ENCODE measurements around the gene KATNBL1.

DNA sequence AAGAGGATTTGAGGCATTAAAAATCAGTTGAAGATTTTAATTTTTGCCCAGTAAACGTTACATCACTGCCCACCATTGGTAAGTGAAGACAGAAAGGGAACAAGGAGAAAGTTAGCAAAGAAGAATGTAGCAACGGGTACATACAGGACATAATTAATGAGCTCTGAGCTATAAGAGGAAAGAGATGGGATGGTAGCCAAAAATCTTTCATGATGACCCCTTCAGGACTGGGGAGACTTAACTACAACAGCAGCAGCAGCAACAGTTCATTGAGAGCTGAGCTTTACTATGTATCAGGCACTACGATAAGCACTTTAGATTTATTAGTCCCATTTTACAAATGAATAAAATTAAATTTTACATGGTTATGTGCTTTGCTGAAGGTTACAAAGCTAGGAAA lies 33.3 kb upstream of the KATNBL1 start:
- no peak for TF ChIP-seq ZBTB43 (CRISPR knock-in tag; IDR thresholded peaks at IDR 0.05)
- TF ChIP-seq REST (IDR thresholded peaks at IDR 0.05; ENCODE audit: borderline replicate concordance) = no peak
- no peak for TF ChIP-seq REST (CRISPR knock-in tag; IDR thresholded peaks at IDR 0.05; ENCODE audit: low read depth)
- TF ChIP-seq CHD2 (IDR thresholded peaks at IDR 0.05; ENCODE audit: low read depth, low read length) = no peak
- no peak for TF ChIP-seq CTCF (IDR thresholded peaks at IDR 0.05 in 2 of 3, conservative IDR thresholded peaks at IDR 0.05 in 1 of 3; ENCODE audit: insufficient read depth in 2 of 3, low read depth in 1 of 3, low read length in 3 of 3)

All from K562 (cell line).